Retinal pigment epithelial cell (primary cell): ENCODE data around the gene FOXJ3.
A peak's percentile ranks its signal among the peaks of the same experiment; 100 is the strongest.

ENCODE experiments used
- DNase-seq: peaks from one replicate; pipeline ENCODE4 v3.0.0-alpha.2; 2010; ENCODE audit warnings: low read depth
- H3K4me3 ChIP-seq: 2 replicates; pipeline ENCODE4 v1.5.1; 2011; ENCODE audit warnings: mild to moderate bottlenecking, low read length, control low read depth, moderate library complexity
- CTCF ChIP-seq: conservative IDR thresholded peaks from 2 replicates; pipeline ENCODE4 v1.5.1; 2011; ENCODE audit warnings: low read depth, low read length, control low read depth, inconsistent platforms

Gene FOXJ3

DNA sequence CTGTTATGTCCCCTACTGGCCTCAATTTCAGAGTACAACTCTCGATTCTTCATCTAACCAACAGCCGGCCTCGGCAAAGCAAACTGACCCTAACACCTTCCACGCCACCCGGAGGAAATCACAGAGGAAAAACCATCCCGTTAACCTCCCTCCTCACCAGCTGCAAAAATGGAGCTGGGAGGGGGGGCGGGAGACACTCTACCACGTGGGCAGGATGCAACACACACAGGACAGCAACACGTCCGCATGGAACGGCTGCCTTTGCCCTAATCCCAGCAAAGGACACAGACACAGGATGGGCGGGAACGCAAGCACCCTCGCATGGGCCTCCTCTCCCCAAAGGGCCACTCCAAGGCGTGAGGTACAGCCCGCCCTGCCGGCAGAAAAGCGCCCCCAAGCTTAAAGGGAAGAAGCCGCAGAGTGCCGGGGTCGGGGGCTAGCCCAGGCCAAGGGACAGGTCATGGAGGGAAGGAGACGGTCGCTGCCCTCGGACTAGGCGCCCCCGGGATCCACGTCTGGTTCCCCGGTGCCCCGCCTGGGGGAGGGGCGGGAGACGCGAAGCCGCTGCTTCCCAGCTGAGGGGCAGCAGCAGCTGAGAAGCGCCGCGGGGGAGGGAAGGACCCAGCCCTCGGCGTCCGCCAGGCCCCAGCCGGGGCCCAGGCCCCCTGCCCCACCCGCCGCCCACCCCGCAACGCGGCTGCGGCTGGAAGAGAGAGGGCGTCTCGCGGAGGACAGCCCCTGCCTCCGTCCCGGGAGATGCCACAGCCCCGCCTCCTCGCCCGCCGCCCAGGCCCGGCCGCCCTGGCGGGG is 590 bp downstream of the FOXJ3 start:
- H3K4me3 ChIP-seq, result peak overlapping the region; percentile 92
- DNase-seq, result no peak
- peak; percentile 26 for TF ChIP-seq CTCF

DNA sequence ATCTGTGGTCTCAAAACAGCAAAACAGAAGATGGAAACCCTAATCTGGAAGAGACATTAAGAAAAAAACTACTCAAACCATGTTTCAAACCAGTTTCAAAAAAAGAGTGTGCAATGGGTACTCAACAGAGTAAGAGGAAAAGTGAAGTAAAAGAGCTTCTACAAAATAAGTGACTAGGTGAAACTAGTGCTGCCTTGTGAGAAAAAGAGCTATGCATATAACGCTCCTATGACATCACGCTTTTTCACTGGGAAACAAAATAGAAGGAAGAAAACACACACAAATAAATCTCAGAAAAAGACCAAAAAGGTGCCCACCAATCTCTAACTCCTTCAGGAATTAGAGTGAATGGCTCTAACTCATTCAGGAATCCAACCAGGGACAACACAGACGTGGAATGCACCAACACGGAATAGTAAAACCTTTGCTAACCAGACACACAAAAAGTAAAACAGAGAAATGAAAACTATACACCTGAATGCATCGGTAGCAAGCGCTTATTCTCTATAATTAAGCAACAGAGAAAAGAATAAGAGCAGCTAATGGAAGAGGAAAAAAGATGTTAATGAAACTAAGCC is 1.3 kb downstream of the FOXJ3 start:
- H3K4me3 ChIP-seq, result peak overlapping the region; percentile 92
- no peak for DNase-seq
- no peak for TF ChIP-seq CTCF

- TF ChIP-seq CTCF, result no peak
- DNase-seq, result no peak
- H3K4me3 ChIP-seq, result no peak overlapping the region
Observed at GRCh38 chr1:42332877-42333276, 2.2 kb downstream of the FOXJ3 start.

- no peak for TF ChIP-seq CTCF
- H3K4me3 ChIP-seq, result no peak overlapping the region
- DNase-seq, result no peak
Observed at GRCh38 chr1:42330215-42330614, 4.8 kb downstream of the FOXJ3 start.

- DNase-seq, result no peak
- TF ChIP-seq CTCF, result no peak
- no peak overlapping the region for H3K4me3 ChIP-seq
Observed at GRCh38 chr1:42328916-42329496, 6.0 kb downstream of the FOXJ3 start.

GRCh38 chr1:42328047-42328625 is 6.9 kb downstream of the FOXJ3 start:
- no peak for DNase-seq
- TF ChIP-seq CTCF, result no peak

More at GRCh38 chr1:42328047-42328625, 6.9 kb downstream of the FOXJ3 start:
- H3K4me3 ChIP-seq, result no peak overlapping the region
